Upper lobe of left lung (tissue), 4 donors: ENCODE measurements around the gene SF3B1.

Source experiments
- EP300 ChIP-seq, 4 donors: sonication (generic); formaldehyde crosslinking; IDR thresholded peaks; one replicate each; pipeline ENCODE4 v1.5.1; 2017; ENCODE audit warnings: antibody characterized with exemption in 4 of 4, control low read depth in 2 of 4
- POLR2AphosphoS5 ChIP-seq, 2 donors: sonication (generic); formaldehyde crosslinking; IDR thresholded peaks; one replicate each; pipeline ENCODE4 v1.5.1; 2017; ENCODE audit warnings: antibody characterized with exemption in 2 of 2
- TF ChIP-seq, protein P1 (sequence below), 6 experiments: fragments of 450-650 bp in 4 of 6; fragments of 200-600 bp in 2 of 6; sonication (generic) in 2 of 6; IDR thresholded peaks; one replicate each; pipeline ENCODE4 v1.5.1; 2016 to 2019; ENCODE audit warnings: antibody characterized with exemption in 6 of 6

DNA sequence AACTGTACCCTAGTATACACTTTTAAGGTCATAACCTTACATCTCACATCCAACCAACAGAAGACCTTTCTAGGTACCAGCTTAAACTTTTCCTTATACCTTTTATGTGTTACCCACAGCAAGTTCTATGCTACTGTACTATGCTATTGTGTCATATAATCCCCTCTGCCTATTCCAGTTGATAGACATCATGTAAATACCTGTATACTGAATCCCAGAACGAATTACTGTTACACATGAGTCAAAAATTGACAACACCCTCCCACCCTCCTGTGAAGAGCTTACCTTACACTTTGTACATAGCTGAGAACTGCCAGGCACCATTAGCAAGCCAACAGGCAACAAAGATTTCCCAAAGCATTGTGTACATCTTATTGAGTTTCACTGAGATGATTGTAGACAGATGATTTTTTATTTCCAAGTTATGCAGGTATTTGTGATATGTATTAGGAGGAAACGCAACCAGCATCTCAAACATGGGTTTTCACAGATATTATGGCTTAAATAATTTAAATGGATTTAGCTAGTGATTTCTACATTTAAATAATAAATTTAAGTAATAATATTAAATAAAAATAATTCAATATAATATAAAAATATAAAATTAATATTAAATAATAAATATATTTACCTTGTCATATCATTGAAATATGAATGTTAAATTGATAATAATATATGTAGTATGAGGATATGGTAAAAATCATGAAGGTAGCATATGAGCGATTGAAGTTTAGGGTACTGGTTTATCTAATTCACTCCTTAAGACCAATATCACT lies 81.2 kb downstream of the SF3B1 start:
- TF ChIP-seq EP300 (IDR thresholded peaks at IDR 0.05) (no peak), POLR2AphosphoS5 (IDR thresholded peaks at IDR 0.05) (no peak)
- TF ChIP-seq, protein P1, sequence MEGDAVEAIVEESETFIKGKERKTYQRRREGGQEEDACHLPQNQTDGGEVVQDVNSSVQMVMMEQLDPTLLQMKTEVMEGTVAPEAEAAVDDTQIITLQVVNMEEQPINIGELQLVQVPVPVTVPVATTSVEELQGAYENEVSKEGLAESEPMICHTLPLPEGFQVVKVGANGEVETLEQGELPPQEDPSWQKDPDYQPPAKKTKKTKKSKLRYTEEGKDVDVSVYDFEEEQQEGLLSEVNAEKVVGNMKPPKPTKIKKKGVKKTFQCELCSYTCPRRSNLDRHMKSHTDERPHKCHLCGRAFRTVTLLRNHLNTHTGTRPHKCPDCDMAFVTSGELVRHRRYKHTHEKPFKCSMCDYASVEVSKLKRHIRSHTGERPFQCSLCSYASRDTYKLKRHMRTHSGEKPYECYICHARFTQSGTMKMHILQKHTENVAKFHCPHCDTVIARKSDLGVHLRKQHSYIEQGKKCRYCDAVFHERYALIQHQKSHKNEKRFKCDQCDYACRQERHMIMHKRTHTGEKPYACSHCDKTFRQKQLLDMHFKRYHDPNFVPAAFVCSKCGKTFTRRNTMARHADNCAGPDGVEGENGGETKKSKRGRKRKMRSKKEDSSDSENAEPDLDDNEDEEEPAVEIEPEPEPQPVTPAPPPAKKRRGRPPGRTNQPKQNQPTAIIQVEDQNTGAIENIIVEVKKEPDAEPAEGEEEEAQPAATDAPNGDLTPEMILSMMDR (IDR thresholded peaks at IDR 0.05), result no peak
